Activated CD4-positive, CD25-positive, alpha-beta regulatory T cell (primary cell): ENCODE results near the gene GSAP.
"Not testable (repeated sequence)": the region's sequence is repeated elsewhere in the genome, so short reads cannot be mapped to it uniquely, and the experiment has no call there.

ENCODE experiments used
- DNase-seq, 4 experiments: peaks; one replicate each; lab custom pipeline; 2025; lab: John Stamatoyannopoulos, UW

GSAP gene

DNA sequence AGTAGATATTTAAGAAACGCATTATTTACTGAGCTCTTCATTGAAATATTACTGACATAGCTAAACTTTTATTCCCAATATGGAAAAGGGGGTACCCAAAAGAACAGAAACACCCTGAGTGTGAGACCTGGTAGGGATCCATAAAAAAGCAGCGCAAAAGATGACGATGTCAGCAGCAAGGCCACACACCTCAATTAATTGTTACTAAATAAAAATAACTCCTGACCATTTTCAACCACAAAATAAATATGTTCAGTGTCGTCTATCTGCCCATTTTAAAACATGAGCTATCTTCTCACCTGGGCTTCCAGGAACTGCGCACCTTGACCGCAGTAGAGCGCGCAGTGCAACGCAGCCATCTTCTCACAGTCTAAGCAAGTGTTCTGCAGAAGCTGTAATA lies 61.2 kb downstream of the GSAP start:
- DNase-seq: no peak

DNA sequence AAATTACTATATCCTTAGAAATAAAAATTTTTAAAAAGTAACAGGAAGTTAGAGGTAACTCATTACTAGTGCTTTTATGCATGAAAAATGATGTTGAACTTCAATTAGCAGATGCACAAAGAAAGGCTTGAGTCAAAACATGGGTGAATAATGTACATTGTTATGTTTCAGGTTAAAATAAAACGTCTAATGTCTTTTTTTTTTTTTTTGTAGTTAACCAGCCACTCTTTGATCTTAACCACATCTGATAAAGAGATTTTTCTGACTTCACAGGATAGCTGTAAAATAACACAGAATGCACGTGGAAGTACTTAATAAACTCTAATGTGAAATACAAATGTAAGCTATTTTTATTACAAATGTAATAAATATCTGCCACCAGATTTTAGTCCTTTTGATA lies 61.7 kb downstream of the GSAP start:
- DNase-seq: no peak

DNA sequence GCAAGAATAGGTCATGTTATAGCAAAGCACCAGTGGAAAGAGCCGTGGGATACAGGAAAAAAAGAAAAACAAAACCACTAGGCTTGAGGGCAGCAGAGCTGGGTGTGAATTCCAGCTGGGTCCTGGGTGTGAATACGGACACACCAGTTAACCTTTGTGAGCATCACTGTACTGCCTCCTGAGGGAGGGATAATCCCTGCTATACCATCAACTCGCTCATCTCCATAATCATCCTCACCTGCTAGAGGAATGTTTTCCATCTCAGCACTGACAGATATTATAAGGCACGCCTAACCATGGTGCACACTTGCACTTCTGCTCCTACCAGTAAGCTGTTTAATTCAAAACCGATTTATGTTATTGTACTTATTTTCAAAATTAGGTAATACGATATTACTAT lies 62.2 kb downstream of the GSAP start:
- no peak for DNase-seq

DNA sequence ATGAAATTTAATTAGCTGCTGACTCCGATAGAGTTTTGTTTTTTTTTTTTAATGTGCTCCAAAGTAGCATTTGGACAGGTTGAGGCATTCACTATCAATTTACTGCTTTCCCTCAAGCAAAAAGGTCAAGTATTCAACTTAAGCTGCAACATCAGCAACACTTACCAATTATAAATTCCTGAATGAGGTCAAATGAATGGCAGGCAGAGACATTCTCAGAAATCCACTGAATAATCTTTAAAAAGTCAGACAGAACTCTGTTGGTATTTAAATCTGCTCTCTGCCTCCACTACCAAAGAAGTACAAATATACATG lies 62.8 kb downstream of the GSAP start:
- no peak for DNase-seq

DNA sequence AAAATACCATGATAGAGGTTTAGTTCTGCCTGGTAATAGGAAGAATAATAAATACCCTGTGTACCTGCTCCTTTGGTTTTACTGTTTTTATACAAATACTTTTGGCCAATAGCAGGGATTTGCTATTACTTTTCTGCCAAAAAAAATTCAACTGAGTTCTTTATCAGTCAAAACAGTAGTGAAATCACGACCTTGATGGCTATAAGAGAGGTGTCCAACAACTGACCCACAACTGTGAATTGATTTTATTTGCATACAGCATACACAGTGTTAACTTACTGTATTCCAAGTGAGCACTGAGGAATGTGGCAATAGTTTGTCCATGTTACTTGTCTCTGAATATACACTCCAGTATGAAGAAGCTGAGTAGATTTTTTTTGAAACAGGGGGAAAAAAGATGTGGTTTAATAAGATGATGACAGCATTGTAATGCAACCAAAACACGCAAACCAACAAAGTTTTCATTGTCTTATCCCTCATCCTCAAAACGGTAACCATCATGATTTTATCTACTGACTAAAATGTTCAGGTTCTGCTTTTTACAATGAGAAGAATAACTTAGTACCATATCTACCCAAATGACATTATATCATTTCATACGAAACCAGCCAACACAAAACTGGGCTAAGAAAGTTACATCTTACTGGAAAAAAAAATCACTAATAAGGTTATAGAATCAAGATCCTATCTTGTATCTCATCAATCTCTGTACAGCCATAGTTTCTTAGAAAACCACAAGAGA lies 63.3 kb downstream of the GSAP start:
- no peak for DNase-seq

DNA sequence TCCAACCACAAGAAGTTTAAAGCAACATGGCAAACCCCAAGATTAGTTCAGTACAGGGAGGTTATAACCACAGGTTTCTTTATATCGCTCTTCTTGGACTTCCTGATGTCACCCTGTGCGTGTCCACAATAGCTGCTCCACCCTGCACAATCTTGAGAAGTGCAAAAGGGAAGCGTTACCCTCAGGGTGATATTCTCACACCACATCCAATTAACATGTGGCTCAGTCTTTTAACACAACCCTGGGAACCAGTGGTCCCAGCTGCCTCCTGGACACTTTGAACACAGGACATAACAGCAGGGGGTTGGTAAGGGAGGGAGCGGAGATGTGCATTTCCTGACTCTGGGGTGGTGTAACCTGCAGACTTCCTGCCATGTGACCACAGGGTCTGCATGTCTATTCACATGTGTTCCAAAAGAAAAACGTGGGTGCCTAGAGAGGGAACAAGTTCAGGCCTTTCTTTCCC lies 64.6 kb downstream of the GSAP start:
- peak in 2 of 4 experiments; percentile 2 to 12 for DNase-seq

DNA sequence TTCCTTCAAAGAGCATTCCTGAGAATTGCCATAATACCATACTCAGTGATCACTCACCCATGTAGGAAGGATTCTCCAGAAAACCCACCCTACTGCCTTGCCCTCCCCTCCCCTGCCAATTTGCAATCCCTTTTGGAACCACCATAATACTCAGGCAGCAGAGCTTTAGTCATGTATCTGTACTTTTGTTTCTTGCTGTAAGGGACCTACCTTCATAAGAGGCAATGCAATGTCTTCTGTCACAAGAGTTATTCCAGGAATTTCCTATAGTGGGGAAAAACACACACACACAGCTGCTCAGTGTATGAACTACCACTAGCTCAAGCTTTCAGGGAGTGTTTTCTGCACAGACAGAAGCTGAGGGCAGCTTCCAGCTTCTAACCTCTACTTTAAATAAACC lies 67.0 kb downstream of the GSAP start:
- DNase-seq: no peak

DNA sequence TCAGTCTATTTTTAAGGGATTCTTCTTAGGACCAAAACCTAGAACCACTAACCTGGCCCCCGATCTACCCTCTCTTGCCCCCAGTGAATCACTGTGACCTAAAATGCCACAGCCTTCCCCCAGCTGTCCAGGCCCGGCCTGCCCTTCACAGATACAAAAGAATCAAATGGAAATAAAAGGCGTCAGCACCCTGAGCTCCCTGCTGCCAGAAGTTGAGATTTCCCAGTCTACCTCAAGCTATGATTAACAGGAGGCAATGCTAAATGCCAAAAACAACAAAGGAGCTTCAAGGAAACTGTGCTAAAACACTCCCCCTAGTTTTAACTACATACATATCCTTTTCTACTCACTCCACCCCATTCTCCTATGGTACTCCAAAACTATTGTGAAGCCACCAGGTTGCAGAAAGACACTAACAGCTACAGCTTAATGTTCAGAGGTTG lies 67.8 kb downstream of the GSAP start:
- no peak for DNase-seq

DNA sequence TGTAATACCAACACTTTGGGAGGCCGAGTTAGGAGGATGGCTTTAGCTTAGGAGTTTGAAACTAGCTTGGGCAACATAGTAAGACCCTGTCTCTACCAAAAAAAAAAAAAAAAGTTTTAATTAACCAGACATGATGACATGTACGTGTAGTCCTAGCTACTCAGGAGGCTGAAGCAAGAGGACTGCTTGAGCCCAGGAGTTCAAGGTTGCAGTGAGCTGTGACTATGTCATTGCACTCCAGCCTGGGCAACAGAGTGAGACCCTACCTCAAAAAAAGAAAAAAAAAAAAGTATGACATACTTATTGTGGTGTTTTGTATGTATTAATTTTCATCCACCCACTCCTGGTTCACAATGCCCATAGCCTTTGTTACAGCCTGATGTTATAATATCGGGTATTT lies 69.7 kb downstream of the GSAP start:
- no peak for DNase-seq

DNA sequence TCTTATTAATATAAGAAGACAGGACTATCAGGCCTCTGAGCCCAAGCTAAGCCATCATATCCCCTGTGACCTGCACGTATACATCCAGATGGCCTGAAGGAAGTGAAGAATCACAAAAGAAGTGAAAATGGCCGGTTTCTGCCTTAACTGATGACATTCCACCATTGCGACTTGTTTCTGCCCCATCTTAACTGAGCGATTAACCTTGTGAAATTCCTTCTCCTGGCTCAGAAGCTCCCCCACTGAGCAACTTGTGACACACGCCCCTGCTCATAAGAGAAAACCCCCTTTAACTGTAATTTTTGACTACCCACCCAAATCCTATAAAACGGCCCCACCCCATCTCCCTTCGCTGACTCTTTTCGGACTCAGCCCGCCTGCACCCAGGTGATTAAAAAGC lies 70.7 kb downstream of the GSAP start:
- not testable (repeated sequence) for DNase-seq

DNA sequence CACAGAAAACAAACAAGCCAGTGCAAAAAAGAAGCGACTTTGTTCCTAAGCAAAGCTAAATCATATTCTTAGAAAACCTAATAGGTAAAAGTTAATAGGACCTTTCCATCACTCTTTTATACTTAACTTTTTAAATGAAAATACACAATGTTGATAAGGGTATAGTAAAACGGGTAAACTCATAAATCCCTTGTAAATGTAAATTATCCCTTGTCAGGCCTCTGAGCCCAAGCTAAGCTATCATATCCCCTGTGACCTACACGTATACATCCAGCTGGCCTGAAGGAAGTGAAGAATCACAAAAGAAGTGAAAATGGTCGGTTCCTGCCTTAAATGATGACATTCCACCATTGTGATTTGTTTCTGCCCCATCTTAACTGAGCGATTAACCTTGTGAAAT lies 76.4 kb downstream of the GSAP start:
- no peak for DNase-seq

DNA sequence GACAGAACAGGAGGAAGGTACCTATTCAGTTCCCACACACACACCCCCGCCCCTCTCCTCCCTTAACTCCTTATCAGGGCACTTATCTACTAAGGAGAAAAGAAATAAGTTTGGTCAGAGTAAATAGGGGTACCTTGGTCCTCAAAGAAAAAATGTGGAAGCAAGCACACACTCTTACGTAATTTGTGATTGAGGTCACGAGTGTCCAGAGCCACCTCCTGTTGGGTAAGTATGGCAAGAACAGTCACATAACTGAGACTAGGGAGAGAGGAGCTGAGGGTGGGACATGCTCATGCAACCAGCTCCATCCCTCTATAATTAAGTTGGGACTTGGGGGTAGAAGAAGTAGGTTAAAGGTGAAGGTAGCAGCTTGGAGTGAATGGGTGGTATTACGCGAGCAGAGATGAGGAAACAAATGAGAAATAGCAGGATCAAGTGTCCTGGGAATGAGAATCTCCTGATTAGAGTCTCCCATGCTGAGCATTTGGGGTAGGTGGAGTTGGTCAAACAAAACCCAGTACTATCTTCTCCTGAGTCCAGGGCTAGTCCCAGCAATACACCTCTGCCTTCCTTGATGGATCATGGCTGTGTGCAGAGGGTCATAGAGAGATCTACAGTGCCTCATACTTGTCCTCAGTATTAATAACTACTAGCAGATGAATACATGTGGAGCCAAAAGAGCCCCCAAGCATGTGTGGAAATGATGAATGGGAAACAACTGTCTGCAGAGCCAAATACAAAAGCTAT lies 77.1 kb downstream of the GSAP start:
- no peak for DNase-seq

DNA sequence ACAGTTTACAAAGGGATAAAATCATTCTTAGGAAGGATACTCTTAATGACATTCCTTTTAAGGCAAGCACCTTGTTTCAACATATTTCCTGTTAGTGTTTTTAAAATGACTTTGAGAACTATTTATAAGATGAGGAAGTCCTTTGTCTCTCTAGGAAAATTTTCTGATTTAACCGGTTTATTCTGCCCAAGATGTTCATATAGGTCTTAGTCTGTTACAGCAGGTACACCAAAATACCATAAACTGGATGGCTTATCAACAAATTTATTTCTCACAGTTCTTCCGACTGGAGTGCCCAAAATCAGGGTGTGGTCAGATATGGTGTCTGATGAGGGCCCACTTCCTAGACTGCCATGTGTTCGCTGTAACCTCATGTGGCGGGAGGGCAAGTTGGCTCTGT lies 77.9 kb downstream of the GSAP start:
- DNase-seq: no peak

DNA sequence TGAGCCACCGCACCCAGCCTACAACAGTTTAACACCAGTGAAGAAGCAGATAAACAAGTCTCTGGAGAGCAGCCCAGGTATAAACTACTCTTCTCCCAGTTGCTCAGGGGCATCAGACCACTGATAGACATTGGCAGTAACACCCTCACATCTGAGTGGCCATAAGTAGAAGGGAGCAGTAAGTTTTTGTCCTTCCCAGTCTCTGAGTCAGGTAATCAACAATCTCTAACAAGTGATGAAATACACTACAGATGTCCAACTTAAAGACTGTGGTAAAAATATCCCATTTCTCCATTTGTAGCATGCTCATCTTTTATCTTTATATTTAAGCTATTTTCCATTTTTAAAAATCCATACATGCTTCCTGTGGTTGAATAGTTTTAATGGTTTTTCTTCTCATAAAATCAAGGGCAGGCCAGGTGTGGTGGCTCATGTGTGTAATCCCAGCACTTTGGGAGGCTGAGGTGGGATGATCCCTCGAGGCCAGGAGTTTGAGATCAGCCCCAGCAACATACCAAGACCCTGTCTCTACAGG lies 78.6 kb downstream of the GSAP start:
- no peak for DNase-seq

DNA sequence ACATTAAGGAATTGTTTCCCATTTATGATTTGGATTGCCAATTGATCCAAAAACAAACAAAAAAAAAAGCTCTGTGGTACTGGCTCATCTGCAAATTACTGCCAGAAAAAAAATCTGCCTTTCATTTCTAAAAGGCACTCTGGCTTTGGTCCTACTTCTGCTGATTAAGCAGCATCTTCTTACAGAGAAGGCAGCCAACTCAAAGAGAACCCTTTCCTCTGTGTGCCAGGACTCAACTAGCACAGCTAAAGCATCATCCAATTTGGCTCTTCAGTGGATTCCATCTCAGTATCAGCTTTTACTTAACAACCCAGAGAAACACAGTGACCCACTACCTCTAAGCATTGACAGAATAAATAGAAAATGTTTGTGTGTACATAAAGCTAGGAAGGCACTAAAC lies 80.6 kb downstream of the GSAP start:
- no peak for DNase-seq

DNA sequence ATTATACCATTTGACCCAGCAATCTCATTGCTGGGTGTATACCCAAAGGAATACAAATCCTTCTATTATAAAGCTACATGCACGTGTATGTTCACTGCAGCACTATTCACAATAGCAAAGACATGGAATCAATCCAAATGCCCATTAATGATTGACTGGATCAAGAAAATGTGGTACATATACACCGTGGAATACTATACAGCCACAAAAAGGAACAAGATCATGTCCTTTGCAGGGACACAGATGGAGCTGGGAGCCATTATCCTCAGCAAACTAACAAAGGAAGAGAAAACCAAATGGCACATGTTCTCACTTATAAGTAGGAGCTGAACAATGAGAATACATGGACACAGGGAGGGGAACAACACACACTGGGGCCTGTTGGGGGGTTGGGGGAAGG lies 82.1 kb downstream of the GSAP start:
- not testable (repeated sequence) for DNase-seq

DNA sequence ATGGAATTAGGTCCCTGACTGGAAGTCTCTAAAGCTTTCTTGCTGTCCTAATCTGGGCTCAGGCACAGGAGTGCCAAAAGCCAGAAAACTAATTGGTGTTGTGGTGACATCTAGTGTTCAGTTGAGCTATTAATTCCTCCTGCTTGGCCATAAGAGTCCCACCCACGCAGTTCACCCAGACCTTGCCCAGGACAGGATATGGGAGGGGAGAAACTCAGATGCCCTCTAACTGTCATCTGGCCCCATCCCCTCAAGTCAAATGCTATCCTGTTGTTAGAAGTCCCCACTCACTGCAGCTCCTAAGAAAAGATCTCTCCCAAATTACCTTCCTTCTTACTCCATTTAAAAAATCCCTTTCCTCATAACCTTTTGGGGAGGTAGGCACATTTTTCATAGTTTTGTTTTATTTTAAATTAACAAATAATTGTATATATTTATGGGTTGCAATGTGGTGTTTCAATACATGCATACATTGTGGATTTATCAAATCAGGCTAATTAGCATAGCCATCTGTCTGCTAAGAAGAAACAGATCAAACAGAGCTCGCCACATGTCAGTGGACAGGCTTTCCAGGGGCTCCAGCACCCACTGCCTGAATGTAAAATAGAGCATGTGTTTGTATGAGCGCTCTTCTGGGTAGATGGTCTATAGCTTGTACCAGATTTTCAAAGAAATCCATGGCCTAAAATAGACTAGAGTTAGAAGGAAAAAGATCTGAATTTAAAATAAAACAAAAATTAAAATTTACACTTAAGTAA lies 84.0 kb downstream of the GSAP start:
- no peak for DNase-seq

DNA sequence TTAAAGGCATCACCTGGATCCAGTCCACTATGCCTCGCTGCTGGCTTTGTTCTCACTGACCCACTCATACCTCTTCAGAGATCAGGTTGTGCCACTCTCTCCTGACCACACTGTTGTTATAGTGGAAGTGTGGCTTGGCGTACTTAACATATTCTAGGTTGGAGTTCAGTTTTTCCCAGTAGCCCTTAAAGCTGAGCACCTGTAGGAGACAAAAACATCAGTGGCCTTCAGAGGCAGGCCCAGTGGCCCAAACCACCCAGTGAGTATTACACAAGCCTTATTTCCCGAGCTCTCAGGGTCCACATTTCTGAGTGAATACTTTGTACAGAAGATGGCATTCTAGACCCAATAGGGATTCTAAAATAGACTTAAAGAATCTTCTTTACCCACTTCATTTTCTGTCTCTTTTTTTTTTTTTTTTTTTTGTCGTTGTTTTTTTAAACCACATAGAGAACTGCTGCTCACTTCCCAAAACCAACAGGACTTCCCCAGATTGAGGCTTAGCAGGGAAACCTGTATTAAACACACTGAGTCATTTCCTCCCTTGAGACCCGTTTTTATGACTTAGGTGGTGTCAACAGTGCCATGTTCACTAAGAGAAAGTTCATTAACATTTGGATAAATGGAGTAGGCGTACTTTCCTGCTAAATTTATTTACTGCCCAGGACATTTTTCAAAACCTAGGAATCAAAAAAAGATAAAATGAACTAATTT lies 85.8 kb downstream of the GSAP start:
- no peak for DNase-seq

DNA sequence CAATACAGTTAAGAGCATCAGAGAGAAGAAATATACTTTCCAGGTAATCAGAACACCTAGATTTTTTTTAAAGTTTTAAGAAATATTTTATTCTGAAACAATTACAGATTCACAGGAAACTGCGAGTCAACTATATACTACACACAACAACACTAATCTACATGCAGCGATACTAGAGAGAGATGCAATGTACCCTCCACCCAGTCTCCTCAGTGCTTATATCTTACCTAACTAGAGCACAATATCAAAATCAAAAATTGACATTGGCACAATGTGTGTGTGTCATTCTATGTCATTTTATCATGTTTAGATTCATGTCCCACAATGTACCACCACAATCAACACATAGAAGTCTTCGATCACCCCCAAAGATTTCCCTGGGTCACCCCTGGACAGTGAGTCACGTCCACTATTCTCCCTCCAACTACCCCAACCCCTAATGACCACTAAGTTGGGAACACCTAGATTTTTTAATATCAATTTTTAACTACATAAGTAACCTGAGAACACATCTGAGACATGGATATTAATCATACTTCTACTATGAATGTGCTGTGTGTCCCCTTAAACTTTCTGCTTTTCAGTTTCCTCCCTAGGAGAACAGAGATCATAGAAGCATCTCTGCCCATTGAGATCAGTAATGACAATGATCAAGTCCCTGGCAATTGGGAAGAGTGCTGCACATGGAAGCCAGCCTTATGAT lies 86.5 kb downstream of the GSAP start:
- no peak for DNase-seq

DNA sequence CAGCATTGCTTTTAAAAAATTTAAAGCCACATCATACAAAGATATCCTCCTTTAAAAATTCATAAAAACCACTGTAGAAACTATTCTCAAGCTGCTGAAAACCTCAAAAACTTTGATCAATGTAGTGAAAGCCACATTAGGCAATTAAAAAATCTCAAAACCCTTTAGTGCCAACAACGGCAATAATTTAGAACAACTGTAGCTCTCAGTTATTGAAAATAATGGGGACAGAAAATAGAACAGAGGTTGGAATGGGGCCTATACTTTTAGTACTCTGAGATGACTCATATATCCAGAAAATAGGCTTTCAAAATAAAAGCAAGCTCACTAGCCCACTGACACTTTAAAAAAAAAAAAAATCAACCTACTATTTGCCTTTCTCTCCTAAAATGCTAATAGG lies 87.5 kb downstream of the GSAP start:
- no peak for DNase-seq

DNA sequence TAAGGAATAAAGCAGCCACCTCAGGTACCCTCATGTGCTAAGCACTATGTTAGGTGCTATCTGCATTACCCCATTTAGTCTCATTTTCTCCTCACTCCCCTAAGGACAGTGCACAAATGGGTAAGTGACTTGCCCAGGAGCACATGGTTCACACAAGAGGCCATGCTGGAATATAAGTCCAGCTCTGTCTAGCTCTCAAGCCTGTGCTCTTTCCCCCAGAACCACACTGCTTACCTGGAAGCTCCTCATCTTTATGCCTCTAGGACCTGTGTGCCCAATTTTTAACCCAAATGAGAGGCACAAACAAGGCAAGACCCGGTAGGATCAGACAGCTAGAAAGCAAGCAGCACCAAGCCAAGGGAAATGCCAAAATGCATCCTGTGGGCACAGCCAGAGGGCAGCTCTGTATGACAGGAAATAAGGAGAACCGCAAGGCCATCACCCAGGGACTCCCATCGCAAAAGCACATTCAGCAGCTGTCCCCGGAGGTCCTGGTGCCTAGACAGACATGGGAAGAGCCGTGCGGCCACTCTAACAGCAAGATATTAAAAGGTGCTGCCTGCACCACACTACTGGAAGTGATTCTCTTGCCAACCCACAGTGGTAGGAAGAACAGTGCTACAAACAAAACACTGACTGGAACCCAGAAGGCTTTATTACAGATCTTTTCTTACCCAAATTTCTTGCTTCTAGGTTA lies 88.1 kb downstream of the GSAP start:
- DNase-seq: no peak
